Subcutaneous abdominal adipose tissue (tissue), 5 donors: Measurements from ENCODE around the gene MRPS12.

Source experiments
- H3K27ac ChIP-seq: one replicate; pipeline ENCODE4 v1.7.0; 2013; ENCODE audit warnings: low read depth, mild to moderate bottlenecking, inconsistent platforms, low read length, moderate library complexity
- H3K27me3 ChIP-seq, 5 donors: one replicate each; pipeline ENCODE4 v1.7.0; 2013; ENCODE audit warnings: low read length in 5 of 5, inconsistent platforms in 1 of 5; ENCODE audit not compliant: control insufficient read depth in 5 of 5, insufficient read depth in 4 of 5
- H3K36me3 ChIP-seq, 5 donors: one replicate each; pipeline ENCODE4 v1.7.0; 2013; ENCODE audit warnings: low read length in 5 of 5; ENCODE audit not compliant: control insufficient read depth in 5 of 5, insufficient read depth in 5 of 5
- H3K4me1 ChIP-seq, 5 donors: one replicate each; pipeline ENCODE4 v1.7.0; 2013; ENCODE audit warnings: low read length in 5 of 5, mild to moderate bottlenecking in 3 of 5, moderate library complexity in 1 of 5; ENCODE audit not compliant: control insufficient read depth in 5 of 5, insufficient read depth in 5 of 5
- H3K4me3 ChIP-seq, 5 donors: one replicate each; pipeline ENCODE4 v1.7.0; 2013; ENCODE audit warnings: low read length in 5 of 5, low read depth in 1 of 5
- H3K9ac ChIP-seq, 5 donors: one replicate each; pipeline ENCODE4 v1.7.0; 2013; ENCODE audit warnings: low read length in 5 of 5, mild to moderate bottlenecking in 4 of 5, moderate library complexity in 3 of 5
- H3K9me3 ChIP-seq, 5 donors: one replicate each; pipeline ENCODE4 v1.7.0; 2013; ENCODE audit warnings: low read length in 5 of 5; ENCODE audit not compliant: control insufficient read depth in 5 of 5
- donor health status: healthy.
- donor health status: healthy.
- donor health status: healthy.
- donor health status: healthy.
- donor health status: healthy.

Gene MRPS12

GRCh38 chr19:38970664-38971532, 40.2 kb downstream of the MRPS12 start:
- no peak overlapping the region for H3K4me3 ChIP-seq
- H3K27ac ChIP-seq, result peak overlapping the region; percentile 51
- no peaks in the 10 kb centered on the region for H3K9me3 ChIP-seq

GRCh38 chr19:38971672-38972071, 40.9 kb downstream of the MRPS12 start:
- Histone ChIP-seq H3K9ac (no peak overlapping the region), H3K27ac (no peak overlapping the region), H3K9me3 (no peaks in the 10 kb centered on the region), H3K36me3 (peaks cover 0 to 2% (median 0%) of the 10 kb centered on the region in 5 donors), H3K27me3 (peaks cover 0 to 4% (median 0%) of the 10 kb centered on the region in 5 donors), H3K4me3 (no peak overlapping the region), H3K4me1 (peaks cover 1 to 23% (median 20%) of the 10 kb centered on the region in 5 donors)

More at GRCh38 chr19:38970664-38971532, 40.2 kb downstream of the MRPS12 start:
- H3K4me1 ChIP-seq, result peaks cover 1 to 16% (median 12%) of the 10 kb centered on the region in 5 donors
- peaks cover 0 to 2% (median 0%) of the 10 kb centered on the region in 5 donors for H3K36me3 ChIP-seq
- H3K9ac ChIP-seq, result no peak overlapping the region
- H3K27me3 ChIP-seq, result peaks cover 0 to 4% (median 0%) of the 10 kb centered on the region in 5 donors

- H3K9me3 ChIP-seq, result no peaks in the 10 kb centered on the region
- H3K4me1 ChIP-seq, result peaks cover 1 to 23% (median 21%) of the 10 kb centered on the region in 5 donors
- peak overlapping the region in 4 of 5 donors; percentile 53 to 82 (median 76) for H3K9ac ChIP-seq
- H3K36me3 ChIP-seq, result no peaks in the 10 kb centered on the region
- H3K4me3 ChIP-seq, result peak overlapping the region; percentile 50 to 69 (median 63)
- H3K27me3 ChIP-seq, result peaks cover 0 to 5% (median 0%) of the 10 kb centered on the region in 5 donors
- peak overlapping the region; percentile 83 for H3K27ac ChIP-seq
Observed at GRCh38 chr19:38974624-38975213, 44.0 kb downstream of the MRPS12 start.

- Histone ChIP-seq H3K9me3 (peaks cover 0 to under 1% (median 0%) of the 10 kb centered on the region in 5 donors), H3K27ac (peak within 1 kb of the TSS; percentile 83), H3K27me3 (peaks cover 0 to 7% (median 0%) of the 10 kb centered on the region in 5 donors), H3K36me3 (no peaks in the 10 kb centered on the region), H3K4me1 (peaks cover 1 to 21% (median 20%) of the 10 kb centered on the region in 5 donors), H3K4me3 (peak within 1 kb of the TSS; percentile 56 to 69 (median 66)), H3K9ac (peak within 1 kb of the TSS in 4 of 5 donors; percentile 35 to 82 (median 76))
Observed at GRCh38 chr19:38975214-38975860, 44.6 kb downstream of the MRPS12 start, which contains the start of gene FBXO17. Gene FBXO17 (minus strand): TSS chr19:38975742. CDS start chr19:38950319, 25,423 bp downstream.

GRCh38 chr19:38975861-38976271, 45.1 kb downstream of the MRPS12 start:
- Histone ChIP-seq H3K27ac (peak overlapping the region; percentile 83), H3K4me3 (peak overlapping the region; percentile 56 to 69 (median 66)), H3K4me1 (peaks cover 0 to 21% (median 16%) of the 10 kb centered on the region in 5 donors), H3K36me3 (no peaks in the 10 kb centered on the region), H3K27me3 (peaks cover 0 to 7% (median 0%) of the 10 kb centered on the region in 5 donors), H3K9ac (peak overlapping the region in 4 of 5 donors; percentile 2 to 72 (median 64)), H3K9me3 (peaks cover 0 to 6% (median 3%) of the 10 kb centered on the region in 5 donors)

GRCh38 chr19:38977445-38978325, 46.9 kb downstream of the MRPS12 start:
- no peak overlapping the region for H3K27ac ChIP-seq

GRCh38 chr19:38978326-38978689, 47.6 kb downstream of the MRPS12 start:
- no peak overlapping the region for H3K9ac ChIP-seq
- peaks cover 0 to 7% (median 0%) of the 10 kb centered on the region in 5 donors for H3K27me3 ChIP-seq
- no peak overlapping the region for H3K4me3 ChIP-seq
- no peaks in the 10 kb centered on the region for H3K36me3 ChIP-seq
- peaks cover 0 to 21% (median 16%) of the 10 kb centered on the region in 5 donors for H3K4me1 ChIP-seq
- H3K9me3 ChIP-seq, result peaks cover 0 to 6% (median 5%) of the 10 kb centered on the region in 5 donors
- no peak overlapping the region for H3K27ac ChIP-seq

More at GRCh38 chr19:38977445-38978325, 46.9 kb downstream of the MRPS12 start:
- Histone ChIP-seq H3K4me1 (peaks cover 0 to 21% (median 16%) of the 10 kb centered on the region in 5 donors), H3K4me3 (no peak overlapping the region), H3K36me3 (no peaks in the 10 kb centered on the region), H3K27me3 (peaks cover 0 to 7% (median 0%) of the 10 kb centered on the region in 5 donors), H3K9me3 (peaks cover 0 to 6% (median 5%) of the 10 kb centered on the region in 5 donors), H3K9ac (no peak overlapping the region)

- Histone ChIP-seq H3K4me3 (no peak overlapping the region), H3K9ac (no peak overlapping the region), H3K27me3 (peaks cover 0 to 7% (median 0%) of the 10 kb centered on the region in 5 donors), H3K27ac (no peak overlapping the region), H3K4me1 (peaks cover 0 to 18% (median 15%) of the 10 kb centered on the region in 5 donors), H3K9me3 (peaks cover 0 to 6% (median 5%) of the 10 kb centered on the region in 5 donors), H3K36me3 (no peaks in the 10 kb centered on the region)
Observed at GRCh38 chr19:38979812-38980211, 49.1 kb downstream of the MRPS12 start.
